Activated CD4-positive, alpha-beta T cell treated with anti-CD3 and anti-CD28 coated beads, Interleukin-2, amount 10 ng/mL, durations not matched to agents 7 days and 5 days (primary cell): Measurements from ENCODE around the gene SLC17A8. TPM values are rescaled to one million over a fixed set of nuclear protein-coding genes. Genes with fewer than 3 reads are reported as not detected.
"Not testable (repeated sequence)": the region's sequence is repeated elsewhere in the genome, so short reads cannot be mapped to it uniquely, and the experiment has no call there.

ENCODE experiments used
- CTCF ChIA-PET: fragments of 350-600 bp; sonication (Branson Sonifier 250); formaldehyde crosslinking; loops from one replicate; lab custom pipeline; 2021; ENCODE audit warnings: antibody characterized with exemption; lab: Charles Lee
- POLR2A ChIA-PET: fragments of 350-600 bp; sonication (Branson Sonifier 250); formaldehyde crosslinking; loops from one replicate; lab custom pipeline; 2021; ENCODE audit warnings: antibody characterized with exemption; lab: Charles Lee
- DNase-seq: peaks from one replicate; pipeline ENCODE4 v3.0.0-alpha.2; 2020
- H3K27ac Mint-ChIP-seq: one replicate; pipeline ENCODE4 v1.8.0; 2021; ENCODE audit warnings: mild to moderate bottlenecking, moderate library complexity, mixed read lengths
- H3K27me3 Mint-ChIP-seq: one replicate; pipeline ENCODE4 v1.8.0; 2021; ENCODE audit warnings: mixed read lengths
- H3K36me3 Mint-ChIP-seq: one replicate; pipeline ENCODE4 v1.8.0; 2021; ENCODE audit warnings: low read depth, mixed read lengths
- H3K4me1 Mint-ChIP-seq: one replicate; pipeline ENCODE4 v1.8.0; 2021; ENCODE audit warnings: mixed read lengths
- H3K4me3 Mint-ChIP-seq: one replicate; pipeline ENCODE4 v1.8.0; 2021; ENCODE audit warnings: mild to moderate bottlenecking, moderate library complexity, mixed read lengths
- H3K9me3 Mint-ChIP-seq: one replicate; pipeline ENCODE4 v1.8.0; 2021; ENCODE audit warnings: mixed read lengths
- total RNA-seq, 2 experiments: library from RNA; stranded (reverse); gene quantifications; one replicate each; pipeline ENCODE4 v1.2.3, GENCODE V29; 2021

Gene SLC17A8
- total RNA-seq = not detected

GRCh38 chr12:100356644-100357223 is at the start of gene SLC17A8:
SLC17A8 (plus strand) TSS chr12:100357074; CDS start chr12:100357392, 318 bp downstream.
- ChIA-PET CTCF (no interaction called here), POLR2A (interaction anchor here (0.5 to 0.7 kb wide), 2 partner anchors 25 to 90 kb away, joined by 3 read pairs; no protein-coding TSS in a partner anchor)
- no peaks in the 10 kb centered on the region for H3K36me3 Mint-ChIP-seq
- DNase-seq = no peak
- H3K4me3 Mint-ChIP-seq = no peak within 1 kb of the TSS
- H3K4me1 Mint-ChIP-seq = no peaks in the 10 kb centered on the region
- H3K27me3 Mint-ChIP-seq = peaks cover 32% of the 10 kb centered on the region
- H3K27ac Mint-ChIP-seq = no peak within 1 kb of the TSS
- no peaks in the 10 kb centered on the region for H3K9me3 Mint-ChIP-seq

GRCh38 chr12:100308138-100308537 is 48.7 kb upstream of the SLC17A8 start:
- H3K36me3 Mint-ChIP-seq = peaks cover 41% of the 10 kb centered on the region
- POLR2A ChIA-PET, CTCF ChIA-PET, H3K27me3 Mint-ChIP-seq, H3K4me3 Mint-ChIP-seq, H3K4me1 Mint-ChIP-seq, DNase-seq, H3K27ac Mint-ChIP-seq: not testable (repeated sequence)
- peaks cover 24% of the 10 kb centered on the region for H3K9me3 Mint-ChIP-seq

- Mint-ChIP-seq H3K27ac (no peak overlapping the region), H3K36me3 (peaks cover 23% of the 10 kb centered on the region), H3K9me3 (peaks cover 9% of the 10 kb centered on the region), H3K4me3 (no peak overlapping the region), H3K27me3 (no peaks in the 10 kb centered on the region), H3K4me1 (peaks cover 2% of the 10 kb centered on the region)
- POLR2A ChIA-PET = no interaction called here
- CTCF ChIA-PET = interaction anchor here (1.2 kb wide), 1 partner anchor 12 kb away, joined by 3 read pairs; no protein-coding TSS in a partner anchor
- no peak for DNase-seq
Measured at GRCh38 chr12:100311317-100311716, 45.6 kb upstream of the SLC17A8 start.

- no peaks in the 10 kb centered on the region for H3K27me3 Mint-ChIP-seq
- H3K9me3 Mint-ChIP-seq = no peaks in the 10 kb centered on the region
- H3K27ac Mint-ChIP-seq = no peak overlapping the region
- ChIA-PET CTCF (no interaction called here), POLR2A (no interaction called here)
- no peaks in the 10 kb centered on the region for H3K4me1 Mint-ChIP-seq
- no peak overlapping the region for H3K4me3 Mint-ChIP-seq
- DNase-seq = no peak
- H3K36me3 Mint-ChIP-seq = peaks cover 19% of the 10 kb centered on the region
Measured at GRCh38 chr12:100317371-100317770, 39.5 kb upstream of the SLC17A8 start.

GRCh38 chr12:100324498-100324897 is 32.4 kb upstream of the SLC17A8 start:
- H3K36me3 Mint-ChIP-seq = peaks cover 20% of the 10 kb centered on the region
- POLR2A ChIA-PET = no interaction called here
- CTCF ChIA-PET = no interaction called here
- H3K27ac Mint-ChIP-seq = no peak overlapping the region
- no peaks in the 10 kb centered on the region for H3K4me1 Mint-ChIP-seq
- H3K4me3 Mint-ChIP-seq = no peak overlapping the region
- no peak for DNase-seq
- no peaks in the 10 kb centered on the region for H3K27me3 Mint-ChIP-seq
- H3K9me3 Mint-ChIP-seq = no peaks in the 10 kb centered on the region

- CTCF ChIA-PET = no interaction called here
- H3K36me3 Mint-ChIP-seq = peaks cover 27% of the 10 kb centered on the region
Measured at GRCh38 chr12:100326208-100326607, 30.7 kb upstream of the SLC17A8 start.

DNA sequence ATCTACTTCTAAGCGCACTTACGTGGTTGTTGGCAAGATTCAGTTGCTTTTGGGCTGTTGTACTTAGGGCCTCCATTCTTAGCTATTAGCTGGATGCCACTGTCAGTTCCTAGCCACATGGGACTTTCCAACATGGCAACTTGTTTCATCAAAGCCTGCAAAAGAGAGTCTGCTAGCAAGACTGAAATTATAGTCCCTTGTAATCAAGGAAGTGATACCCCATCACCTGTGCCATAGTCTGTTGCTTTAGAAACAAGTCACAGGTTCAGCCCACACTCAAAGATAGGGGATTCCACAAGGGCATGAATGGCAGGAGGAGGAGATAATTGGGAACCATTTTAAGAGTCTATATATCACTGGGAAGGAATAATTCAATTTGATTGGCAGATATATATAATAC is 27.1 kb upstream of the SLC17A8 start:
- POLR2A ChIA-PET = no interaction called here
- CTCF ChIA-PET = no interaction called here
- Mint-ChIP-seq H3K4me1 (no peaks in the 10 kb centered on the region), H3K36me3 (peaks cover 37% of the 10 kb centered on the region), H3K27me3 (no peaks in the 10 kb centered on the region), H3K9me3 (no peaks in the 10 kb centered on the region), H3K4me3 (no peak overlapping the region), H3K27ac (no peak overlapping the region)
- DNase-seq = no peak

More at GRCh38 chr12:100326208-100326607, 30.7 kb upstream of the SLC17A8 start:
- DNase-seq = no peak
- no peak overlapping the region for H3K27ac Mint-ChIP-seq
- no peaks in the 10 kb centered on the region for H3K4me1 Mint-ChIP-seq
- no peaks in the 10 kb centered on the region for H3K9me3 Mint-ChIP-seq
- no peaks in the 10 kb centered on the region for H3K27me3 Mint-ChIP-seq
- POLR2A ChIA-PET = no interaction called here
- H3K4me3 Mint-ChIP-seq = no peak overlapping the region

- no peaks in the 10 kb centered on the region for H3K27me3 Mint-ChIP-seq
- POLR2A ChIA-PET = no interaction called here
- H3K4me3 Mint-ChIP-seq = no peak overlapping the region
- H3K36me3 Mint-ChIP-seq = peaks cover 44% of the 10 kb centered on the region
- H3K4me1 Mint-ChIP-seq = no peaks in the 10 kb centered on the region
- CTCF ChIA-PET = no interaction called here
- H3K9me3 Mint-ChIP-seq = no peaks in the 10 kb centered on the region
- DNase-seq = no peak
- no peak overlapping the region for H3K27ac Mint-ChIP-seq
Measured at GRCh38 chr12:100331871-100332270, 25.0 kb upstream of the SLC17A8 start.

GRCh38 chr12:100332852-100333251 is 24.0 kb upstream of the SLC17A8 start:
- Mint-ChIP-seq H3K27ac (no peak overlapping the region), H3K4me3 (no peak overlapping the region), H3K9me3 (no peaks in the 10 kb centered on the region), H3K27me3 (no peaks in the 10 kb centered on the region), H3K4me1 (no peaks in the 10 kb centered on the region), H3K36me3 (peaks cover 41% of the 10 kb centered on the region)
- ChIA-PET POLR2A (no interaction called here), CTCF (no interaction called here)
- no peak for DNase-seq

- Mint-ChIP-seq H3K27ac (no peak overlapping the region), H3K36me3 (peaks cover 32% of the 10 kb centered on the region), H3K27me3 (no peaks in the 10 kb centered on the region), H3K4me1 (no peaks in the 10 kb centered on the region), H3K9me3 (no peaks in the 10 kb centered on the region), H3K4me3 (no peak overlapping the region)
- POLR2A ChIA-PET = no interaction called here
- DNase-seq = no peak
- CTCF ChIA-PET = interaction anchor here (1.1 kb wide), 1 partner anchor 13 kb away, joined by 3 read pairs; no protein-coding TSS in a partner anchor
Measured at GRCh38 chr12:100337299-100337698, 19.6 kb upstream of the SLC17A8 start.

DNA sequence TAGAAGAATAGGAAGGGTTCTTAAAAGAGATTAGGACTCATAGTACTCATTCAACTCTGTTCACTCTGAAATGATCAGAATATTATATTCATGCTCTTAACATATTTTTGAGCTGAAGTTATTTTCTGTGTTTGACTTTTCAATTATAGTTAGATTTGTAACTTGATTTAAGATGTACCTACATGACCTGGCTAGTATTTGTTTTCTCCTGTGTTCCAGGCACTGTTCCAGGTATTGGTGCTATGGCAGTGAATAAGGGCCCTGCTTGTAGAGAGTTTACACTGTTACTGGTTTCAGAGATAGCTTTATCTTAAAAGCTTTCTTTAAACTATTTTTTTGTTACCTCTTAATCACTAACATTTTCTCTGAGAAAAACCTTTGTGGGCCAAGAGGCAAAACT is 19.1 kb upstream of the SLC17A8 start:
- CTCF ChIA-PET = no interaction called here
- H3K27ac Mint-ChIP-seq = no peak overlapping the region

DNA sequence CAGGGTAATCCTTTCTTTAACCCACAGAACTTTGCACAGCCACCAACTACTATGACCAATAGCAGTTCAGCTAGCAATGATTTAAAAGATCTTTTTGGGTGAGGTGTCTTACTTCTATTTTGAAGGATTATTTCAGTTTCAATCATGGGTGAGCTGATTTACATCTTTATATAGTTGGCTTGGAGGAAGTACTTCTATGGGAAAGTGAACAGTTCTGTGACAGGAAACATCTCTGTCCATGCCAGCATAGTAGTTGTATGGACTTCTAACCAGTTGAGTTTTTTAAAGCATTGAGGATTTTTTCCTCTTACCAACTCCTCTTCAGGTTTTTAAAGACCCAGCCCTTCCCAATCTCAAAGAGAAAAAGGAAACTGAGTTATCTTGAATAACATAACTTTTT is 17.8 kb upstream of the SLC17A8 start:
- H3K36me3 Mint-ChIP-seq = peaks cover 27% of the 10 kb centered on the region
- CTCF ChIA-PET = no interaction called here
- no peak for DNase-seq
- H3K4me1 Mint-ChIP-seq = no peaks in the 10 kb centered on the region
- POLR2A ChIA-PET = no interaction called here
- H3K4me3 Mint-ChIP-seq = no peak overlapping the region
- H3K27me3 Mint-ChIP-seq = no peaks in the 10 kb centered on the region
- H3K27ac Mint-ChIP-seq = no peak overlapping the region
- no peaks in the 10 kb centered on the region for H3K9me3 Mint-ChIP-seq

More for the DNA sequence above, 19.1 kb upstream of the SLC17A8 start:
- Mint-ChIP-seq H3K9me3 (no peaks in the 10 kb centered on the region), H3K36me3 (peaks cover 33% of the 10 kb centered on the region), H3K27me3 (no peaks in the 10 kb centered on the region), H3K4me3 (no peak overlapping the region), H3K4me1 (no peaks in the 10 kb centered on the region)
- DNase-seq = no peak
- POLR2A ChIA-PET = no interaction called here

GRCh38 chr12:100342897-100343296 is 14.0 kb upstream of the SLC17A8 start:
- H3K4me3 Mint-ChIP-seq, CTCF ChIA-PET, DNase-seq, H3K27me3 Mint-ChIP-seq, H3K9me3 Mint-ChIP-seq, H3K4me1 Mint-ChIP-seq, H3K27ac Mint-ChIP-seq, POLR2A ChIA-PET: not testable (repeated sequence)
- H3K36me3 Mint-ChIP-seq = peaks cover 15% of the 10 kb centered on the region

GRCh38 chr12:100344351-100344750 is 12.5 kb upstream of the SLC17A8 start:
- H3K4me1 Mint-ChIP-seq, H3K36me3 Mint-ChIP-seq, POLR2A ChIA-PET, DNase-seq, H3K9me3 Mint-ChIP-seq, H3K27me3 Mint-ChIP-seq, H3K27ac Mint-ChIP-seq, H3K4me3 Mint-ChIP-seq: not testable (repeated sequence)
- CTCF ChIA-PET = interaction anchor here (0.7 kb wide), 1 partner anchor 16 kb away, joined by 3 read pairs; no protein-coding TSS in a partner anchor
